Esophagus muscularis mucosa (tissue), 4 donors: Measurements from ENCODE around the gene GLB1L.

Experiments used
- EP300 ChIP-seq: sonication (generic); formaldehyde crosslinking; IDR thresholded peaks from one replicate; pipeline ENCODE4 v1.6.1; 2017; ENCODE audit warnings: antibody characterized with exemption
- POLR2A ChIP-seq: fragments of 450-650 bp; IDR thresholded peaks from one replicate; pipeline ENCODE4 v1.6.1; 2017; ENCODE audit warnings: antibody characterized with exemption, moderate library complexity, mild to moderate bottlenecking, low read depth
- POLR2AphosphoS5 ChIP-seq, 2 donors: sonication (generic); formaldehyde crosslinking; IDR thresholded peaks; one replicate each; pipeline ENCODE4 v1.6.1; 2017; ENCODE audit warnings: antibody characterized with exemption in 2 of 2
- TF ChIP-seq, protein P1 (sequence below), 3 experiments: fragments of 200-600 bp in 2 of 3; fragments of 450-650 bp in 1 of 3; sonication (generic) in 2 of 3; IDR thresholded peaks; one replicate each; pipeline ENCODE4 v1.5.1; 2017 to 2019; ENCODE audit warnings: antibody characterized with exemption in 3 of 3, mild to moderate bottlenecking in 2 of 3, moderate library complexity in 1 of 3

DNA sequence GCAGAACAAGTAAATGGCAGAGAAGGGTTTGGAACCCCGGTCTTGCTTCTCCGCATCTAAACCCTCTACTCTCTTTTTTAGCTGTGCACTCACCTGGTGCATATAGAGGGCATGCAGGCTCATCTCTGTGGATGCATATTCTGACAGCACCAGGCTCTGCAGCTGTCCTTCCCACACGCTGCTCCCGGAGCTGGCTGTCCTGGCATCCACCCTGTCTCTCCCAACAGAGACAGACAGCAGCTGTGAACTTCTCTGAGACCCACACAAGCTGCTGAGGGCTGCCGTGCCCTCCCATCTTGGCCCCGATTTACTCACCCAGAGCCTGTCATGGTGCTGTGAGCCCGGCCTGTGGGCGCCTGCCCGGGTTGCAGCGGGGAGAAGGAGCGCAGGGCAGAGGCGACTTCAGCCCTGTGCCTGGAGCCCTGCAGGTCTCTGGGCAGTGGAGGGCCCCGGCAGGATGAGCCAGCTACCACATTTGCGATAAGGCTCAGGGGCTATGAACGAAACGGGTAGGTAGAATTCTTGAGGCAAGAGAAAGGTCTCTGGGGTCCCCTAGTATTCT, 23.2 kb downstream of the GLB1L start:
- TF ChIP-seq, protein P1, sequence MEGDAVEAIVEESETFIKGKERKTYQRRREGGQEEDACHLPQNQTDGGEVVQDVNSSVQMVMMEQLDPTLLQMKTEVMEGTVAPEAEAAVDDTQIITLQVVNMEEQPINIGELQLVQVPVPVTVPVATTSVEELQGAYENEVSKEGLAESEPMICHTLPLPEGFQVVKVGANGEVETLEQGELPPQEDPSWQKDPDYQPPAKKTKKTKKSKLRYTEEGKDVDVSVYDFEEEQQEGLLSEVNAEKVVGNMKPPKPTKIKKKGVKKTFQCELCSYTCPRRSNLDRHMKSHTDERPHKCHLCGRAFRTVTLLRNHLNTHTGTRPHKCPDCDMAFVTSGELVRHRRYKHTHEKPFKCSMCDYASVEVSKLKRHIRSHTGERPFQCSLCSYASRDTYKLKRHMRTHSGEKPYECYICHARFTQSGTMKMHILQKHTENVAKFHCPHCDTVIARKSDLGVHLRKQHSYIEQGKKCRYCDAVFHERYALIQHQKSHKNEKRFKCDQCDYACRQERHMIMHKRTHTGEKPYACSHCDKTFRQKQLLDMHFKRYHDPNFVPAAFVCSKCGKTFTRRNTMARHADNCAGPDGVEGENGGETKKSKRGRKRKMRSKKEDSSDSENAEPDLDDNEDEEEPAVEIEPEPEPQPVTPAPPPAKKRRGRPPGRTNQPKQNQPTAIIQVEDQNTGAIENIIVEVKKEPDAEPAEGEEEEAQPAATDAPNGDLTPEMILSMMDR (IDR thresholded peaks at IDR 0.05) = no peak
- no peak for TF ChIP-seq EP300
- no peak for TF ChIP-seq POLR2AphosphoS5 (IDR thresholded peaks at IDR 0.05)
- no peak for TF ChIP-seq POLR2A
